ENCODE data around the gene CGNL1.

The CGNL1 gene

DNA sequence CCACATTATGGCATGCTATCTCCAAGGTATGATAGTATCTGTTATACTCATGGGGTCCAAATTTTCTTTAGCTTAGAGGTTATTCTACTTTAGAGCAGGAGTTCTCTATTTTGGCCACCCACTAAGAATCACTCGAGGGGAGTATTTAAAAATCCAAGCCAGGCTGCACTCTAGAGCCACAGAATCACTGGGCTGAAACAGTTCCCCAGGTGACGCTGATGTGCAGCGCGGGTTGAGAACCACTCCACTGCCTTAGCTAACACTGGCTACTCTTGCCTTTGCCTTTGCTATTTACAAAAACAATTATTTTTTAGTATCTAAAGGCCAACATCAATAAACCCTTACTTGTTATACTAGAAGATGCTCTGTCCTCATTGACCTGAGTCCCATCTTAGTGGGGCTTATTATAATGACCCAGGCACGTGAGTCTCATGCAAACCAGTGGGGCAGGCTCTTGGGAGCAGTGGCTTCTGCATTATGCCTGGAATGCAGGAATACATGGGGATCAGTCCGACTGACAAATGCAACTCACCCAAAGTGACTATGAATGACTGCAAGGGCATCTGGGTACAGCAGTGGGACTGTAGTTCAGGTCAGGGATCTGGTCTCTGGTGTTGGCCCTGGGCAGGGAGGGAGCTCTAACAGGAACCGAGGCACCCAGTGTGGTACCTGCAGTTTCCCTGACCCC, 21.7 kb upstream of the CGNL1 start:
- DNase-seq = no peak

DNA sequence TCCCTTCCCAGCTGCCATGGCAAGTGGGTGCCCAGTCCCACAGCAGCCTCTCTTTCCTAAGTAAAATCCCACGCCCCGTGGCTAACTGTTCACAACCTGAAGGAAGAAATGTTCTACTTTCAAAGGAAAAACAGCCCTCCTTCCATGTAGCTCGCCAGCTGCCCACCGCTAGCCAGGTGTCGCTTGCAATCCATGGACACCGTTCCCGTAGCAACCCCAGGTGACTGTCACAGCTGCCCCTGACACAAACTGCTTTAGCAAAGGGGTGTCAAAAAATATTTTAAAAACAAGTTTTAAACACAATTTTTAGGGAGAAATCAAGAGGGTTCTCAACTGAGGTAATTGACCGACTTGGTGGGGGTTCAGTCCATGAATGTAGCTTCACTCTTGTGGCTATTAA, 21.0 kb upstream of the CGNL1 start:
- DNase-seq = no peak

DNA sequence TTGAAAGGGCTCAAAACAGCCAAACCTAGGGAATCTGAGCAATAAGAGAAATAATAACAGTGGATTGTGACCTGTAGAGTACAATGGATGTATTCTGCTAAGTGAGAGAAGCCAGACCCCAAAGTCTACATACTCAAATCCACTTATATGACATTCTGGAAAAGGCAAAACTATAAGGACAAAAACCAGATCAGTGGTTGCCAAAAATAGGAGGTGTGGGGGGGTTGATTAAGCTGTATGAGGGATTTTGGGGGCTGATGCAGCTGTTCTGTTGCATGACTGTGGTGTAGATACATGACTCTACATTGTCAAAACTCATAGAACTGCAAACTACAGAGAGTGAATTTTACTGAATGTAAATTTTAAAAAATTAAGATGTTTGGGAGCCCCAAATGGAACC, 20.1 kb upstream of the CGNL1 start:
- no peak for DNase-seq

DNA sequence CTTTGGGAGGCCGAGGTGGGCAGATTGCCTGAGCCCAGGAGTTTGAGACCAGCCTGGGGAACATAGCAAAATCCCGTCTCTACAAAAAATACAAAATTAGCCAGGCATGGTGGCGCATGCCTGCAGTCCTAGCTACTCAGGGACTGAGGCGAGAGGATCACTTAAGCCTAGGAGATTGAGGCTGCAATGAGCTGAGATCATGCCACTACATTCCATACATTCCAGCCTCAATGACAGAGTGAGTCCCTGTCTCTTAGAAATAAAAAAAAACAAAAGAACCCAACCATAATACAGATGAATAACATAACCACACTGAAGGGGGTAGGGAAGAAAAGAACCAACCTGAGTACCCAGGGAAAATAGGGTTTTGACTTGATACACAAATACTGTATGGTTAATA, 19.7 kb upstream of the CGNL1 start:
- no peak for DNase-seq

DNA sequence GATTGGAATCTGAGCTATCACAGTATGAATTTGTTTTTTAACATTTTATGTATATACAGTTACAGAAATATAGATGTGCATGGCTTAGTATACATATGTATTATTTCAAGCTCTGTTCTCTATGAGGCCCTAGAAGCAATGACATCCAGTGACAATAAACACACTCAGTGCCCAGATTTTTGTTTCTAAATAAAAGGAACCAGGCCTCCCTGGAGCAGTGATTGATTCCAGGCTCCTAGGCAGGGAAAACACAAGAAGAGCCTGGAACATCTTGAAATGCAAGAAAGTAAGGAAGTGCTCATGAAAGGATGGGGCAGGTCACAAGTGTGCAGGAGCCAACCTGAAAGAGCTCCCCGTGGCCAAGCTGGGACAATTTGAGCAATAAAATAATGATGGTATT, 18.5 kb upstream of the CGNL1 start:
- no peak for DNase-seq

DNA sequence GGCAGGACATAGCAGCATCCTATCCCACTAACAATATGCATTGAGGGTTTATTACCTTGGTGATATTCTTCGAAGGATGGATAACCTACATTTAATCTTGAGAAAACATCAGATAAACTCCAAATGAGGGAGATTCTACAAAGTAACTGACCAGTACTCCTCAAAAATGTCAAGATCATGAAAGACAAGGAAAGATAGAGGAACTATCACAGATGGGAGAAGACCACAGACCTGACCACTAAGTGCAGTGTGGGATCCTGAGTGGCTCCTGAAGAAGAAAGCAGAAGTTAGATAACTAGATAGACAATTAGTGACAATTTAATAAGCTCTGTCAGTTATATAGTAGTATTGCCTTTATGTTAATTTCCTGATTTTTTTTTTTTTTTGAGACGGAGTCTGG, 17.7 kb upstream of the CGNL1 start:
- DNase-seq = no peak

DNA sequence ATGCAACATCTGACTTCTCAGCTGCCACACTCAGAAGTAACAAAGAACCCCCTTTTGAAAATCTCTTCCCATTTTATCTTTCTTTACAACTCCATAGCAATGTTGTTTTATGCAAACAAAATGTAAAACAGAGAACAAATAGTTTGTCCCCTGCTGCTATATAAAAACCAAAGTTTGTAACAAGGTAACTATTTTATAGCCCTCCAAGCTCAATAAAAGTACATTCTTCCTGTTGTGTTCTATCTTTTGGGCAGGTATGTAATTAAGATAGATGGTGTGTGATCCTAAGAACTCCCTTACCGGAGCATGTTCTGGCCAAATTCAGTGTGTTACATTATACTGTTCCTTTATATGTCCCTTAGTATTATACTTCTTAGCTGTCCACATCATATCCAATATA, 12.6 kb upstream of the CGNL1 start:
- DNase-seq = no peak

DNA sequence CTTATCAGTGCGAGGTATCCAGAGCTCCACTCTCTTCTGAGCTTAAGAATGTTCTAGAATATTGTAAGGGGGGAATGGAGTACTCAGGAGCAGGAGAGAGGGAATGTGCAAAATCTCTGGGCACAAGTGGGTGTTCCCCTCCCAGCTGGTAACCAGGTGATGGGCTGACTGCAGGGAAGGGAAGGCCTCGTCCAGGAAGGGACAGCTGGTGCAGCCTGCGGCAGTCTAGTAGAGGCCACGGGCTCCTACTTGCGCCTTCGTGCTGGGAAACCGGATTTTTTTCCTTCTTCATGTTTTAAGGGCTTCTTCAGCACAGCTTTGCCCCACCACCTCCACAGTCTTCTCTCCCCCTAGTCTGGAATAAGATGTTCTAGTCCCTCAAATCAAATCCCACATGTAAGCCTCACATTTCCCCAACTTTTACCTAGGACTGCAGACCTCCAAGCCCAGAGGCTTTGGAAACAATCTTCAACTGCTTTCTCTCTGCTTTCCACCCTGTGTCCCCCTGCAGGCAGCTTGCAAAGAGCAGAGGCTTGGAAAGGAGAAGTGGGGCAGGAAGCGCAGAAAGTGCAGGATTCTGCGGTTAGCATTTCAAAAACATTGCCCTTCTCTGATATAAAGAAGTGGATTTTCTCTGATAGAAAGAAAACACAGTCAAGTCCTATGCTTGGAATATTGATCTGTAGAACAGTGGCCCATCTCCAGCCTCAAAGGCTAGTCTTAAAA, 11.9 kb upstream of the CGNL1 start:
- DNase-seq = no peak

DNA sequence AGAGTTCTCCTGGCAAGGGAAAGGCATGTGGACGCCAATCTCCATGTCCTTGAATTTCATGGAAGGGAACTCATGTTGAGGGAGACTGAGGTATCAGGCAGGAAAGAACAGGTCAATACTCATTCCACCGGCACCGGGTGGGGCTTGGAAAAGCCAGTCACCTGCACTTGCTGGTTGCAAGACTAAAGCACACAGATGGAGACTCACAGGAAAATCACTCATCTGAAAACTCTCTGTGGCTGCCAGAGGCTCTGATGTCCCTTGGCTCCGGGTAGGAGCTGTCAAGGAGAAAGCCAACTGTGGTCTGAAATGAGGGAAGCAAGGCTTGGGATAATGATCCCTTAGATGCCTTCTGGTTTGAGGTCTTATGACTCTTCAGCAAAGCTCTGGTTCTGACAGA, 8.7 kb upstream of the CGNL1 start:
- no peak for DNase-seq

DNA sequence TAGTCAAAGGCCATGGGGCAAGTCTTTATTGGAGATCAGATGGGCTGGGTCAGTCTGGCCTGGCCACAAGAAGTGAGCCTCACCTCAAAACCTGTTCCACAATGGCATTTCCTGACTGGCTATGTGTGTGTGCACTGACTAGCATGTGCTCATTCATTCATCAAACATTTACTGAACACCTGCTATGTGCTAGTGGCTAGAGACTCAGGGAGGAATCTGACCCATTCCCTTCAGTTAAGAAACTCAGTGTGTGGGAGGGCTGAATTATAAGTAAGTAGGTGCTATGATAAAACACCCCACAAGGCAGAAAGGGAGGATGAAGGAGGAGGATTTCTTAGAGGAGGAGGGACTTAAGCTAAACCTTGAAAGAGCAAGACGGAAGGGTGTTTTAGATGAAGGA, 5.4 kb upstream of the CGNL1 start:
- no peak for DNase-seq

DNA sequence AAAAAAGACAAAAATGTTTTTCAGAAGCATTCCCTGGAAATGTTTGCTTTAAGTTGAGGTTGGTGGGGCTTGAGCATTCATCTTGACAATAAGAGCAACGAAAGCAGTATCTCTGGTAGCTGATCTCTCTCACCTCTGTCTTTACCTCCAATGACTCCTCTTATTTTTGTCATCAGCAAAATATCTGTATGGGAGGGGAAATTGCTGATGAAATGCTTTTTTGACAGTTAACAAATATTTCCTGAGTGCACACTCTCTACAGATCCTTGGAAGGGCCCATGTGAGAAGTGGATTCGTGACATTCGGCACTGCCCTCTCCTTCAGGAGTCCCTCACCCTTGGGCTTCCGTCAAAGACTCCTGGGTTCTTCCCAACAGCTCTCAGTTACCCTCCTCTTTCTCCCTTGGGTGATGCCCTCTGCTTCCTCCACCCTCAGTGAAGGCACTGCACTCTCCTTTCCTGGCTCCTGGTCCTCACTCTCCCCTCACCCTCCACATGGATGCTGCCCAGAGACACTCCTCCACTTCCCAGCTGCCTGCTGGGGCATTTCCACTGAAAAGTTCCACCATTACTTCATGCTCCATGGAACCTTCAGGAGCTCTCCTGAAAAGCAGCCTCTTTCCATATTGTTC, 2.9 kb upstream of the CGNL1 start:
- DNase-seq = no peak

DNA sequence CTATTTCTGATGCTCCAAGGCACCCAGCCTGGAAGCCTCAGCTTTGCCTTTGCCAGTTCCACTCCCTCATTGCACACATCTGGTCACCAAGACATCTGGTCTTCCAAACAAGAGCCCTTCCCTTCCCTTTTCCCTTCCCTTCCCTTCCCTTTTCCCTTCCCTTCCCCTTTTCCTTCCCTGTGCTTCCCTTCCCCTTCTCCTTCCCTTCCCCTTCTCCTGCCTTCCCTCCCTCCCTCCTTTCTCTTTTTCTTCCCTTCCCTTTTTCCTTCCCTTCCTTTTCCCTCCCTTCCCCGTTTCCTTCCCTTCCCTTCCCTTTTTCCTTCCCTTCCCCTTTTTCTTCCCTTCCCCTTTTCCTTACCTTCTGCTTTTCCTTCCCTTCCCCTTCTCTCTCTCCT, 2.4 kb upstream of the CGNL1 start:
- DNase-seq = no peak

DNA sequence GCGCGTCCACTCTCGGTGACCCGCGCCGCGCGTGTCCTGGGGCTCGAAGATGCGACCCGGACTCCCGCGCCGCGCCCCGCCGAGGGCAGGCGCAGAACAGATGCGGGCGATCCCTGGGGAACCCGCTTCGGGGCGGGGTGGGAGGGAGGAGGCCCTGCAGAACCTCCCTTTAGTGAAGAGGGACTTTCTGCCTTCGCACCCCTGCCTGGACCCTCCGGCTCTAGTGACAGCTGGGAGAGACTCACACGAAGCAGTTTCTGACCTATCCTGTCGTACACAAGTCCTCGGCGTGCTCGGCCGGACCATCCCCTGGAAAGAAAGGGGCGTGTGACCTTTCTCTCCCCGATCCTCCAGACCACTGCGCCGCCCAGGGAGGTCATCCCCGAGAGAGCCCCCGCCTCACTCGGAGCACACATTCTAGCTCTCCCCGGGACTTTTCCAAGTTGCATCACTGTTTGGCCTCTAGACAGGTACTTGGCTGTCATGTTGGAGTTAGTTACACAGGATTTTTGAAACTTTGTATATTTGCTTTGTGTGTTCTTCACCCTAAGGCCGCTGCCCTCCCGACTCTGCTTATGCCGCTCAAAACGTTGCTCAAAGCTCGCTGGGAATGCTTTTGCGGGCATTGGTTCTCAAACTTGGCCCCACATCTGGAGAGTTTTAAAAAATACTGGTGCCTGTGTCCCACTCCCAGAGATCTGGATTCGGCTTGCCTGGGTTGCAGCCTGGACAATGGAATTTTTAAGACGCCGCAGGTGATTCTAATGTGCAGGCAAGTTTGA, 582 bp downstream of the CGNL1 start:
- DNase-seq = no peak

DNA sequence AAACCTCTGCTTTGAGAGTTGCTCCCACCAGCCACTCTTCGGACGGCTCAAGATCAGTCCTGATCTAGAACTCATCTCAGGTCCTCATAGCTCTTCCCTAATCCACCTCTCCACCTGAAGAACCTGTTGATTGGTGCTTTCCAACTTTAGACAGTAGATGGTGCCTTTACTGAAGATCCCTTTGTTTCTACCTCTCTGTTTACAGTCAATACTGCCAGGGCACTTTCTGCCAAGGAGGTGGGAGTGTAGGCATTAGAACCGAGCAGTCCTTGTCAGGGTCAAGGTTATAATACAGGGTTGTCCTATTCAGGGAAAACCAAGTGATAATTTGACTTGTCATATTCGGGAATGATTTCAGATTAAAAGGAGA, 1.2 kb downstream of the CGNL1 start:
- no peak for DNase-seq

DNA sequence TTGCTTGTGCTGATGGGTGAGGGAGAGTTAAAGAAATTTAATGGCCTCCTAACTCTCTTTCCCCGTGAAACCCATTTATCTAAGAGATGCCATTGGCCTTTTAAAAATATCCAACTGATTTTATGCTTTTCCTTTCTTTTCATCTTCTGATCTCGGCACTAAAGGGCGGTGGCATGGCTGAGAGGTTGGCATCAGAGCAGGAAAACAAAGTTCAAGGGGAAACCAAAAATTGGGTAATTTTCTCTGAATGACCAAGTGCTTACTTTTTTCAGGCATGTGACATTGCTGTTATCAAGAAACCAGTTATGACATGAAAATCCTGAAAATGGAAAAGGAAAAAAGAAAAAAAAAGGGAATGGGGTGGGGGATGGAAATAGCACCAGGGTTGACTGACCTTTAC, 3.2 kb downstream of the CGNL1 start:
- no peak for DNase-seq

DNA sequence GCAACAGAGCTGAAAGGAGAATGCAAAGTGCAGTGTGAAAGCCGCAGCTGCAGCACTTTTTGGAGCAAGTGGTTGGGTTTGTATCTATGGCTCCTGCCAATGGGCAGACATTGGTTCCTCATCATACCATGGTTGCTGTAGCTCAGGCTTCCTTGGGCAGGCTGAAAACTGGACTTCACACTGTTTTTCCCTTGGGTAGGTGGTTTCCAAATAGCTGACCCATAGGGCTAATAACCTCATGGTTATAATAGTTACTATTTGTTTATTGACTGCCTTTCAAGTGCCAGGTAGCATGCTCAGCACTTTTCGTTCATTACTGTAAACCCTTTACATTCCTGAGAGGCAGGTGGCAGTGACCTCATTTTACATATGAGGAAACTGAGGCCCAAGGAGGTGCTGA, 4.5 kb downstream of the CGNL1 start:
- no peak for DNase-seq

DNA sequence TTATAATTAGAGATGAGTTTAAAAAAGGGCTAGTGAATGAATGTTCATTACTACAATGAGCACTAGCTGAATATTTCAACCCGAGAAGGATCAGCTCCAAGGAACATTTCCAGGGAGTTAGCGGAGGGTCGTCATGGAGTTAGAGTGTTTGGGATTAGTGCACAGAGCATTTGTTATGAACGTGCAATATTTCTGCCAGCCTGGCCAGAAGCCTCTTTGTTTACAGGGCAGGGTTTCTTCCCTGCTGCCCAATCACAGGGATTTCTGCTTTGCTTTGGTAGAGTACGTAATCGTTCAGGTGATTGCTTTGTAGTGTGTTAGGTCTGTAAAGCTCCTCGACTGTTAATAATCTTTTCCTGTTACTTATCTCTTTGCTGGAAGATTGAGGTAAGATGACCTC, 5.9 kb downstream of the CGNL1 start:
- DNase-seq = no peak

DNA sequence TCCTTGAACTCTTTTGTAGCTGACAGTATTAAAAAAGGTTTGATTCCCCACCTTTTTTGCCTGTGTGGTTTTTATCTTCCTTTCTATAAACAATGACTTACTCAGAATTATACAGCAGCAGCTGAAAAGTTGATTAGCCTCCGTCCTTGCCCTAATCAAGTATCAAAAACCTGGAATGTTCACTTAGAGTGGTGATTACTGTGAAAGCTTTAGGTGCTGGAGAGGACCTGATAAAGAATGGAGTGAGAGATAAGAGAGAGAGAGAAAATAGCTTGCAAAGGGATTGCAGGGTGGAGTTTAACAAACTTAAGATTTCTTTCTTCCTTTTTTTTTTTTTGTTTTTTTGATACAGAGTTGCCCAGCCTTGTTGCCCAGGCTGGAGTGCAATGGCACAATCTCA, 6.7 kb downstream of the CGNL1 start:
- DNase-seq = no peak

DNA sequence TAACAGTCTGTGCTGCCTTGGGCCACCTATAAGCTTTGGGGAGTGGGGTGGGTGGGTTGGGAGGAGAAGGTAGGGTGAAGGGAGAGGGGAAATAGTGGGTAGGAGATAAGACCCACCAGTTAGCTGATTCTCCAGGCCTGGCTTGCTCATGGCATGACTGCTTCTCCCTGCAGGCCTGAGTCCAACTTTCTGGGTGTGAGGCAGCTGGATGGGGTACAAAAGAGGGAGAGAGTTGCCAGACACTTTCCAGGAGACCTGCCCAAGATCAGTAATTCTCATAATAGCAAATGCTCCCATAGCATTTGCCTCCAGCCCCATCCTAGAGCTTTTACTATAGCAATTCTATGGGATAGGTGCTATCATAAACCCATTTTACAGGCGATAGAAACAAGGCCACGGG, 7.7 kb downstream of the CGNL1 start:
- no peak for DNase-seq

DNA sequence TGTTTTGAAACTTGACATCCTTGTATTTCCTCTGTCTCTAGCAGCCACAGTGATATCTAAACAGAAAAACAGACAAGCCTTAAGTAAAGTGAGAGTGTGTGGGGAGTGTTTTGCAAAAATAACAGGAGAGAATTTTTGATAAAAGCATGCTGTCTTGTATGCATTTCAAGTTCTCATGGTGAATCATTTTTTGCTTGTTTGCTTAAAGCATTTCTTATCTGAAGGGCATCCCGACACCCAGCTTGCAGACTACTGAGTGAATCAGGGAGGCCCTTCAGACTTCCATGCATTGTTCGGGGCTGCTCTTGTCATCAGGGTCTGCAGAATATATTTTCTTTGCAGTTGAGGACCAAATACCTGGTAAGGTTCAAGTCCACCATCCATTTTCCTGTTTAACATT, 8.5 kb downstream of the CGNL1 start:
- DNase-seq = no peak

DNA sequence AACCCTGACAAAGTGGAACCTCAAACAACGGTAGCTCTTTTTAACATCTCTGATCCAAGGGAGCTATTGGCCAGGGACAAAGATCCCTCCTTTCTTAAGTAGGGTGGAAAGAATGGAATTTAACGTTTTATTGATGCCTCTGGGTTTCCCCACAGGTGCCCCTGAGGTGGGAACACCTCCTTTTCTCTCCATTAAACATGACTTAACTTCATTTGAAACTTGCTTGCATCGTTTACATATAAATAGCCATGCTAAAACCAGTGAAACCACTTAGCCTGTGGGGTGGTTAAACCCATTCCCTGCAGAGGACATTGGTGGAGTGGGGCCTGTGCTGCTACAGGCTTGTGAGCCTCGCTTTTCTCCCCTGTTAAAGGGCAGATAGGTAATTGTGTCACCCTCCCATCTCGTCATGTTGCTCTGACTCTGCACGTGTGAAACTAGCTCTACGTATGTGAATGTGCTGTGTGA, 9.7 kb downstream of the CGNL1 start:
- DNase-seq = no peak

DNA sequence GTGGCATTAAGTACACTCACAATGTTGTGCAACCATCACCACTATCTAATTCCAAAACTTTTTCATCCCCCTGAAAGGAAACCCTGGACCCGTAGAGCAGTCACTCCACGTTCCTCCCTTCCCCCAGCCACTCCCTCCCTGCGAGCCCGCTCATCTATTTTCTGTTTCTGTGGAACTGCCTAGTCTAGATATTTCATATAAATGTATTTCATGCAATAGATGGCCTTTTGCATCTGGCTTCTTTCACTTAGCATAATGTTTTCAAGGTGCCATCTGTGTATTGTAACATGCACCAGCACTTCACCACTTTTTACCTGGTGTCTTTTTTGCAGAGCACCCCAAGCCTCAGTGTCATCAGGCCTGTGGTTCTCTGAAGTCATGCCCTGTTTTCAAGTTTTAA, 10.7 kb downstream of the CGNL1 start:
- no peak for DNase-seq

DNA sequence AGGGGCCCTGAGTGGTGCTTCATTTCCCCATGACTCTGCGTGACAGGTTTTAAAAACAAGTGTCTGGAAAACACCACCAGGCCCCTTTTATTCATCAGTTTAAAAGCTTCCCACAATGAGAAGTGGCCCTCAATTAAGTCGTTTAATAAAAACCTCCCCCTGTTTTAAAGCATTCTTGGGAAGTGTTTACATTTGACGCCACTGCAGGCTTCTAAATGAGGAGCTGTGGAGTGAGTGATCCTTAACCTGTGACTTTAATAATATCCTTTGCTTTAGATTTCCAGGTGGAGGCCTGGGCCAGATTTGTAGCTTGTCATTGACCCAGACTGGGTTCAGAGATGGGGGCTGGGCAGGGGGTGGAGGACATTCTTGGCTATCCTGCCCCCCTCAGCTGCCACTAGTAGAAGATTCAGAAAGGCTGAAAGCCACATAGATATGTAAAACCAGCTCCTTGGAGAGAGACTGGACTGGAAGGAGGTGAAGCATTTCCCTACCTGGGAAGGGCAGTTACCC, 11.3 kb downstream of the CGNL1 start:
- DNase-seq = no peak

DNA sequence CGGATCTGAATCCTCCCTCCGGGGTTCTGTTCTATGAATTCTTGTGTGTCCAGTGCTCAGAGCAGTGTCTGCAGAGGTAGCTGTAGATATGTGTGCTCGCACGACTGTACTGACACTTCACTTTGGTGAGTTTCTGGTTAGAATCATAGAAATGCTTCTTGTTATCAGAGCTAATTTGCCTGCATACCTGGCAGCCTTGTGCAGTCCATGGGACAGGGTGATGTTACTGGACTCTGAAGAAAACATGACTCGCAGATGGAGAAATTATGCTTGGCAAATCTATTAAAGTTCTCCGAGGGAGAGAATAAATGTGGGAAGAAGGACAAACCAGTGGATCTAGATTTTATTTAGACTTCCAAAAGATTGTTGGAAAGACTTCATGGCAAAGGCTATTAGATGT, 12.2 kb downstream of the CGNL1 start:
- DNase-seq = no peak

Data from stimulated activated CD4-positive, alpha-beta T cell treated with anti-CD3 and anti-CD28 coated beads, Interleukin-4, amount 100 ng/mL, for 4 hours (primary cell).